Measurements from ENCODE around the gene JAM3. TPM values are rescaled to one million over a fixed set of nuclear protein-coding genes. Genes with fewer than 3 reads are reported as not detected.
"Not testable (repeated sequence)": the region's sequence is repeated elsewhere in the genome, so short reads cannot be mapped to it uniquely, and the experiment has no call there.

Gene JAM3
- total RNA-seq, 1 experiment from 2014 or later: 45.4 TPM

DNA sequence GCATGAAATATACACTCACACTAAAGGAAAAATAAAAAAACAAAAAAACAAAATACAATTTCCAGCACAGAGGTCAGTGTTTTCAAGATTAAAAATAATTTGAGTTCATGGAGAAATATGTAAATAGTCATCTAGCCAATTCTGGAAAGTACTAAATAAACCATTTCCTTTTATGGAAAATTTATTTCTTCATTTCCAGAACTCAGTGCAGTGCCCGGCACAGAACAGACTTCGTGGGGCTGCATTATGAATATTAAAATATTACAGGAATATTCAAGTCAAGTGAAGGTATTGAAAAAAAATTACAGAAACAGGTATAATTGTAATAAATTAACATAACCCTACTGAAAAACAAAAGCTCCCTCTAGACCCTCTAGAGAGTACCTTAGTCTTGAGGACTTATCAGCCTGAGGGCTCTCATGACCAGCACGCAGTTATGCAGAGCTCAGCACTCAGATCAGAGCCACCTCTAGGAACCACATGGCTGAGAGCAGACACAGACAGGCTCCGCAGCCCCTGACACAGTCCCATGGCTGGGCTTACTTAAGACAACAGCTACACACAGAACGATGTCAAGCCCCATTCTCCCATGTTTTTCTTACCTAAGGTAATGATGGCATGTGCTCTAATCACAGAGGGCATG, 109.3 kb downstream of the JAM3 start:
- DNase-seq (ENCODE audit: low read depth, low spot score) (no peak), ATAC-seq (no peak)
- POLR2A ChIA-PET: no interaction called here
- Histone ChIP-seq H3K9me3 (ENCODE audit: control insufficient read depth, insufficient read depth, low read depth, low read length) (no peaks in the 10 kb centered on the region), H3K4me1 (ENCODE audit: control insufficient read depth, insufficient read depth, low read length) (no peaks in the 10 kb centered on the region), H3K27me3 (ENCODE audit: control insufficient read depth, insufficient read depth, low read length) (no peaks in the 10 kb centered on the region), H3K4me3 (ENCODE audit: low read depth in 2 of 2, low read length in 2 of 2) (no peak overlapping the region), H3K27ac (ENCODE audit: low read length) (no peak overlapping the region), H3K36me3 (ENCODE audit: control insufficient read depth, insufficient read depth, low read length) (peaks cover 41% of the 10 kb centered on the region)
- in situ Hi-C loops (cut with HindIII; ENCODE audit: low pct_unique_long_range_greater_than_20kb, low sequenced_read_pairs) (no loop called here), intact Hi-C loops (cut with micrococcal nuclease; ENCODE audit: unreplicated experiment) (no loop called here)
- CTCF ChIA-PET: no interaction called here
- no TSS peak for BruUV-seq (replicated peaks)
- TF ChIP-seq POLR2AphosphoS5 (IDR thresholded peaks at IDR 0.05; ENCODE audit: low read depth, low read length): no peak
- TF ChIP-seq CTCF (IDR thresholded peaks at IDR 0.05): no peak
- TF ChIP-seq TCF7L2 (IDR thresholded peaks at IDR 0.05; ENCODE audit: low read depth, low read length): no peak
- TF ChIP-seq SIN3A (IDR thresholded peaks at IDR 0.05; ENCODE audit: borderline replicate concordance, insufficient read depth, low read depth, low read length): no peak
- TF ChIP-seq, protein P1, sequence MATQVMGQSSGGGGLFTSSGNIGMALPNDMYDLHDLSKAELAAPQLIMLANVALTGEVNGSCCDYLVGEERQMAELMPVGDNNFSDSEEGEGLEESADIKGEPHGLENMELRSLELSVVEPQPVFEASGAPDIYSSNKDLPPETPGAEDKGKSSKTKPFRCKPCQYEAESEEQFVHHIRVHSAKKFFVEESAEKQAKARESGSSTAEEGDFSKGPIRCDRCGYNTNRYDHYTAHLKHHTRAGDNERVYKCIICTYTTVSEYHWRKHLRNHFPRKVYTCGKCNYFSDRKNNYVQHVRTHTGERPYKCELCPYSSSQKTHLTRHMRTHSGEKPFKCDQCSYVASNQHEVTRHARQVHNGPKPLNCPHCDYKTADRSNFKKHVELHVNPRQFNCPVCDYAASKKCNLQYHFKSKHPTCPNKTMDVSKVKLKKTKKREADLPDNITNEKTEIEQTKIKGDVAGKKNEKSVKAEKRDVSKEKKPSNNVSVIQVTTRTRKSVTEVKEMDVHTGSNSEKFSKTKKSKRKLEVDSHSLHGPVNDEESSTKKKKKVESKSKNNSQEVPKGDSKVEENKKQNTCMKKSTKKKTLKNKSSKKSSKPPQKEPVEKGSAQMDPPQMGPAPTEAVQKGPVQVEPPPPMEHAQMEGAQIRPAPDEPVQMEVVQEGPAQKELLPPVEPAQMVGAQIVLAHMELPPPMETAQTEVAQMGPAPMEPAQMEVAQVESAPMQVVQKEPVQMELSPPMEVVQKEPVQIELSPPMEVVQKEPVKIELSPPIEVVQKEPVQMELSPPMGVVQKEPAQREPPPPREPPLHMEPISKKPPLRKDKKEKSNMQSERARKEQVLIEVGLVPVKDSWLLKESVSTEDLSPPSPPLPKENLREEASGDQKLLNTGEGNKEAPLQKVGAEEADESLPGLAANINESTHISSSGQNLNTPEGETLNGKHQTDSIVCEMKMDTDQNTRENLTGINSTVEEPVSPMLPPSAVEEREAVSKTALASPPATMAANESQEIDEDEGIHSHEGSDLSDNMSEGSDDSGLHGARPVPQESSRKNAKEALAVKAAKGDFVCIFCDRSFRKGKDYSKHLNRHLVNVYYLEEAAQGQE (IDR thresholded peaks at IDR 0.05; ENCODE audit: insufficient read depth in 1 of 2, low read depth in 2 of 2, low read length in 1 of 2): no peak

DNA sequence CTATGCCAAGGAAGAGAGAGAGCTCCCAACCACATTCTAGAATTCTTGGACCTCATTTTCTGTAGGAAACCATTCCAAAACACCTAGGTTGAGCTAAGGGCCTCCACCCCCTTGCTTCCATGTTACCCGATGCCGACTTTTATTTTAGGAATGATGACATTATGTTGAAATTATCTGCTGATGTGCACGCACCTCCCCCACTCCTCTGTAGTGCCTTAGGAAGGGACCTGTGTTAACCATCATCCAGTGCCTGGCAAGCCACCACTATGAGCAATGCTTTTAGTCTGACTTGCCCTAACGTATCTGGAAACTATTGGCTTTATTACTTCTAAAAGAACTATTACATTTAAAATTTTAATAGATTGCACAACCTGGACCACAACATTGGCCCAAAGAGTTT, 112.8 kb downstream of the JAM3 start:
- no peaks in the 10 kb centered on the region for H3K27me3 ChIP-seq (ENCODE audit: control insufficient read depth, insufficient read depth, low read length)
- DNase-seq (ENCODE audit: low read depth, low spot score) (no peak), ATAC-seq (no peak)
- H3K4me3 ChIP-seq (ENCODE audit: low read depth in 2 of 2, low read length in 2 of 2): no peak overlapping the region
- ChIA-PET CTCF (no interaction called here), POLR2A (no interaction called here)
- BruUV-seq (replicated peaks): no TSS peak
- H3K27ac ChIP-seq (ENCODE audit: low read length): no peak overlapping the region
- in situ Hi-C loops (cut with HindIII; ENCODE audit: low pct_unique_long_range_greater_than_20kb, low sequenced_read_pairs) (no loop called here), intact Hi-C loops (cut with micrococcal nuclease; ENCODE audit: unreplicated experiment) (no loop called here)
- peaks cover 36% of the 10 kb centered on the region for H3K36me3 ChIP-seq (ENCODE audit: control insufficient read depth, insufficient read depth, low read length)
- no peaks in the 10 kb centered on the region for H3K9me3 ChIP-seq (ENCODE audit: control insufficient read depth, insufficient read depth, low read depth, low read length)
- TF ChIP-seq, protein P1 (IDR thresholded peaks at IDR 0.05; ENCODE audit: insufficient read depth in 1 of 2, low read depth in 2 of 2, low read length in 1 of 2): no peak
- TF ChIP-seq CTCF (IDR thresholded peaks at IDR 0.05) (no peak), SIN3A (IDR thresholded peaks at IDR 0.05; ENCODE audit: borderline replicate concordance, insufficient read depth, low read depth, low read length) (no peak), POLR2AphosphoS5 (IDR thresholded peaks at IDR 0.05; ENCODE audit: low read depth, low read length) (no peak), TCF7L2 (IDR thresholded peaks at IDR 0.05; ENCODE audit: low read depth, low read length) (no peak)
- H3K4me1 ChIP-seq (ENCODE audit: control insufficient read depth, insufficient read depth, low read length): no peaks in the 10 kb centered on the region

DNA sequence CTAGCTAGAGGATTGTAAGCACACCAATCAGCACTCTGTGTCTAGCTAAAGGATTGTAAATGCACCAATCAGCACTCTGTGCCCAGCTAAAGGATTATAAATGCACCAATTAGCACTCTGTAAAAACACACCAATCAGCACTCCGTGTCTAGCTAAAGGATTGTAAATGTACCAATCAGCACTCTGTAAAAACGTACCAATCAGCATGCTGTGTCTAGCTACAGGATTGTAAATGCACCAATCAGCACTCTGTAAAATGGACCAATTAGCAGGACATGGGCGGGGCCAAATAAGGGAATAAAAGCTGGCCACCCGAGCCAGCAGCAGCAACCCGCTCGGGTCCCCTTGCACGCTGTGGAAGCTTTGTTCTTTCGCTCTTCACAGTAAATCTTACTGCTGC, 119.2 kb downstream of the JAM3 start:
- H3K27ac ChIP-seq (ENCODE audit: low read length); H3K4me1 ChIP-seq (ENCODE audit: control insufficient read depth, insufficient read depth, low read length); H3K9me3 ChIP-seq (ENCODE audit: control insufficient read depth, insufficient read depth, low read depth, low read length); H3K27me3 ChIP-seq (ENCODE audit: control insufficient read depth, insufficient read depth, low read length); ATAC-seq; BruUV-seq (replicated peaks); CTCF ChIA-PET; in situ Hi-C loops (cut with HindIII; ENCODE audit: low pct_unique_long_range_greater_than_20kb, low sequenced_read_pairs); intact Hi-C loops (cut with micrococcal nuclease; ENCODE audit: unreplicated experiment); H3K4me3 ChIP-seq (ENCODE audit: low read depth in 2 of 2, low read length in 2 of 2); DNase-seq (ENCODE audit: low read depth, low spot score); POLR2A ChIA-PET: not testable (repeated sequence)
- peaks cover 36% of the 10 kb centered on the region for H3K36me3 ChIP-seq (ENCODE audit: control insufficient read depth, insufficient read depth, low read length)
